Lung microvascular endothelial cell (primary cell): ENCODE data around the gene TPPP. TPM values are rescaled to one million over a fixed set of nuclear protein-coding genes. Genes with fewer than 3 reads are reported as not detected.
"Not testable (repeated sequence)": the region's sequence is repeated elsewhere in the genome, so short reads cannot be mapped to it uniquely, and the experiment has no call there.

Source experiments
- DNase-seq, 2 donors: peaks; one replicate each; pipeline versions ENCODE4 v3.0.0 to v3.0.0-alpha.2; 2010; ENCODE audit warnings: low read depth in 2 of 2
- total RNA-seq: library from RNA; depleted of rRNA; stranded (reverse); fragments of >200 nt; gene quantifications from 2 replicates; pipeline ENCODE4 v1.2.1, GENCODE V29; 2014

The TPPP gene
- total RNA-seq: under 0.01 and 0.44 TPM in 2 replicates

GRCh38 chr5:693271-694041 is at the start of gene TPPP:
Gene TPPP (minus strand): TSS chr5:693352. CDS start chr5:678060, 15,292 bp downstream.
- DNase-seq: peak; percentile 49 to 62

GRCh38 chr5:742276-742675 is 49.1 kb upstream of the TPPP start:
- not testable (repeated sequence) for DNase-seq

GRCh38 chr5:734145-734544 is 41.0 kb upstream of the TPPP start:
- not testable (repeated sequence) for DNase-seq

GRCh38 chr5:732754-733454 is 39.8 kb upstream of the TPPP start:
- not testable (repeated sequence) for DNase-seq

- DNase-seq: not testable (repeated sequence)
Observed at GRCh38 chr5:729225-729624, 36.1 kb upstream of the TPPP start.

GRCh38 chr5:727087-727486 is 33.9 kb upstream of the TPPP start:
- DNase-seq: peak in 1 of 2 donors; percentile 2

GRCh38 chr5:723865-724264 is 30.7 kb upstream of the TPPP start:
- DNase-seq: not testable (repeated sequence)

GRCh38 chr5:723309-723708 is 30.2 kb upstream of the TPPP start:
- DNase-seq: not testable (repeated sequence)

GRCh38 chr5:719379-719778 is 26.2 kb upstream of the TPPP start:
- not testable (repeated sequence) for DNase-seq

- no peak for DNase-seq
Observed at GRCh38 chr5:717143-717542, 24.0 kb upstream of the TPPP start.

- not testable (repeated sequence) for DNase-seq
Observed at GRCh38 chr5:716740-717139, 23.6 kb upstream of the TPPP start.

GRCh38 chr5:715636-716035 is 22.5 kb upstream of the TPPP start:
- DNase-seq: not testable (repeated sequence)

- not testable (repeated sequence) for DNase-seq
Observed at GRCh38 chr5:714215-715118, 21.3 kb upstream of the TPPP start.

- DNase-seq: not testable (repeated sequence)
Observed at GRCh38 chr5:713686-714085, 20.5 kb upstream of the TPPP start.

- DNase-seq: not testable (repeated sequence)
Observed at GRCh38 chr5:708848-709517, 15.8 kb upstream of the TPPP start.

GRCh38 chr5:708374-708773 is 15.2 kb upstream of the TPPP start:
- not testable (repeated sequence) for DNase-seq

GRCh38 chr5:706127-706526 is 13.0 kb upstream of the TPPP start:
- DNase-seq: not testable (repeated sequence)

- not testable (repeated sequence) for DNase-seq
Observed at GRCh38 chr5:696753-697702, 3.9 kb upstream of the TPPP start.

GRCh38 chr5:696191-696590 is 3.0 kb upstream of the TPPP start:
- DNase-seq: not testable (repeated sequence)

GRCh38 chr5:695475-695874 is 2.3 kb upstream of the TPPP start:
- DNase-seq: not testable (repeated sequence)
